Heart left ventricle (tissue), 16 donors: Measurements from ENCODE around the gene KIDINS220. TPM values are rescaled to one million over a fixed set of nuclear protein-coding genes. Genes with fewer than 3 reads are reported as not detected.

Source experiments
- ATAC-seq, 4 donors: fragments of 200-7000 bp; cut with Tn5 transposase; one replicate each; pipeline ENCODE4 v1.9.1; 2020 to 2022; ENCODE audit warnings: moderate library complexity in 4 of 4, mild to moderate bottlenecking in 3 of 4, moderate number of reproducible peaks in 1 of 4
- DNase-seq, 5 donors: peaks; one replicate each; pipeline ENCODE4 v3.0.0-alpha.2; 2020
- H3K27ac ChIP-seq, 12 donors: fragments of 200-600 bp; sonication (generic) in 4 of 12; one replicate each; pipeline versions ENCODE4 v1.5.0 to v1.8.0; 2016 to 2022; ENCODE audit warnings: mild to moderate bottlenecking in 2 of 12
- H3K27me3 ChIP-seq, 9 donors: fragments of 200-600 bp; sonication (generic) in 2 of 9; one replicate each; pipeline versions ENCODE4 v1.5.1 to v1.8.0; 2016 to 2022; ENCODE audit warnings: mild to moderate bottlenecking in 3 of 9
- H3K36me3 ChIP-seq, 9 donors: fragments of 200-600 bp; sonication (generic) in 2 of 9; one replicate each; pipeline versions ENCODE4 v1.5.0 to v1.8.0; 2018 to 2022; ENCODE audit warnings: mild to moderate bottlenecking in 2 of 9
- H3K4me1 ChIP-seq, 12 donors: fragments of 200-600 bp; sonication (generic) in 4 of 12; one replicate each; pipeline versions ENCODE4 v1.5.0 to v1.8.0; 2016 to 2022; ENCODE audit warnings: mild to moderate bottlenecking in 3 of 12
- H3K4me3 ChIP-seq, 12 donors: fragments of 200-600 bp; sonication (generic) in 4 of 12; one replicate each; pipeline versions ENCODE4 v1.5.0 to v1.8.0; 2017 to 2022; ENCODE audit warnings: mild to moderate bottlenecking in 9 of 12, moderate library complexity in 4 of 12
- H3K9me3 ChIP-seq, 12 donors: fragments of 200-600 bp; sonication (generic) in 4 of 12; one replicate each; pipeline versions ENCODE4 v1.5.0 to v1.8.0; 2016 to 2022; ENCODE audit warnings: mild to moderate bottlenecking in 1 of 12
- POLR2A ChIP-seq, 2 donors: fragments of 450-650 bp; IDR thresholded peaks; one replicate each; pipeline ENCODE4 v1.6.1; 2017; ENCODE audit warnings: antibody characterized with exemption in 2 of 2, mild to moderate bottlenecking in 2 of 2, moderate library complexity in 2 of 2
- WGBS, 4 donors: extraction: QIAGEN DNeasy Blood & Tissue Kit in 2 of 4; methylation state at CpG; one replicate each; pipeline versions ENCODE4 v1.1.5 to v1.1.7; 2013 to 2018; 5-methylcytosine and 5-hydroxymethylcytosine counted together
- intact Hi-C, 10 donors: fragments of 100-400 bp; cut with DNase I; formaldehyde crosslinking; loops; one replicate each; pipeline versions ENCODE4 v1.11.1 to v1.14.2; 2022
- polyA plus RNA-seq, 2 donors: library from polyadenylated mRNA; stranded (reverse); fragments of 200-250 nt; gene quantifications; one replicate each; pipeline ENCODE4 v1.2.3, GENCODE V29; 2013
- total RNA-seq, 9 donors: library from RNA; depleted of rRNA in 2 of 9; stranded (reverse); fragments of >200 nt in 2 of 9; fragmentation: NEBNext Ultra II Directional in 3 of 9; extraction: Animal tissue kit (Norgen Biotek cat#: 25700) in 3 of 9; gene quantifications; one replicate each; pipeline versions ENCODE4 v1.1.0 to v1.2.4, GENCODE V29; 2016 to 2023
- TF ChIP-seq, protein P1 (sequence below), 12 donors: fragments of 200-600 bp; sonication (generic) in 4 of 12; IDR thresholded peaks; one replicate each; pipeline versions ENCODE4 v1.5.0 to v1.8.0; 2018 to 2022; ENCODE audit warnings: antibody characterized with exemption in 12 of 12, mild to moderate bottlenecking in 5 of 12
- donor health status: ischemic (EF 13 %, LVEDD 7.1; RV severe dilation, severe dysfunction).
- donor health status: healthy with polysubstance abuse.
- donor health status: DM: no; HTN: yes; CAD: no.
- donor health status: DM: no; HTN: no; CAD: no.
- donor health status: ischemic (EF 25% LVEDD 6.9; RV normal size, moderate dysfunction).
- donor health status: ischemic (EF 25% LVEDD 5.7; RV mildly dilated, moderate dysfunction).
- donor health status: healthy.
- donor health status: DM: yes; HTN: yes; CAD: no.
- donor health status: ischemic (EF 35%, LVEDD 5.7; RV mildly dilated, moderate dysfunction).
- donor health status: nonischemic (EF 11% LVEDD 7.7; RV severe dilation, severe dysfunction).
- donor health status: DM: yes; HTN: yes; CAD: no.
- donor health status: PGD.
- donor health status: ischemic (EF 29% LVEDD 5.4; RV normal size, mild dysfunction).
- donor health status: nonischemic (EF 23%, LVEDD 6.1; RV moderate dilation, normal function).

The KIDINS220 gene
- total and polyA plus RNA-seq, 11 donors = 22.7 to 108 (median 74.5) TPM

DNA sequence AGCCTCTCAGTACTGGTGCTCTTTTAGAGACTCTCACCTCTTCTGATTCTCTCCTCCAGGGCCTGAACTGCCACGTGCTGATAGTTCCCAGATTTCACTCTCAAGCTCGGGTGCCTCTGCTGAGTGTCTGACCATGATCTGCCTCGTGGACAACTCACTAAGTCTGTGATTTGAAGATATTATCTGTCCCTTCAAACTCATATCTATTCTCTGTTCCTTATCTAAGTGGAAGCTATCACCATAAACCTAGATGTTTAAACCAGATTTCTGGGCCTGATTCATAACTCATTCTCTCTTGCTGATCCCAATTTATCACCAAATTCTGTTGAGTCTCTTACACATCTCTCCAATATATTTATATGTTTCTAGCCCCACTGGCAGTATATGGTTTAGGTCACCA is 29.9 kb upstream of the KIDINS220 start:
- TF ChIP-seq, protein P1, sequence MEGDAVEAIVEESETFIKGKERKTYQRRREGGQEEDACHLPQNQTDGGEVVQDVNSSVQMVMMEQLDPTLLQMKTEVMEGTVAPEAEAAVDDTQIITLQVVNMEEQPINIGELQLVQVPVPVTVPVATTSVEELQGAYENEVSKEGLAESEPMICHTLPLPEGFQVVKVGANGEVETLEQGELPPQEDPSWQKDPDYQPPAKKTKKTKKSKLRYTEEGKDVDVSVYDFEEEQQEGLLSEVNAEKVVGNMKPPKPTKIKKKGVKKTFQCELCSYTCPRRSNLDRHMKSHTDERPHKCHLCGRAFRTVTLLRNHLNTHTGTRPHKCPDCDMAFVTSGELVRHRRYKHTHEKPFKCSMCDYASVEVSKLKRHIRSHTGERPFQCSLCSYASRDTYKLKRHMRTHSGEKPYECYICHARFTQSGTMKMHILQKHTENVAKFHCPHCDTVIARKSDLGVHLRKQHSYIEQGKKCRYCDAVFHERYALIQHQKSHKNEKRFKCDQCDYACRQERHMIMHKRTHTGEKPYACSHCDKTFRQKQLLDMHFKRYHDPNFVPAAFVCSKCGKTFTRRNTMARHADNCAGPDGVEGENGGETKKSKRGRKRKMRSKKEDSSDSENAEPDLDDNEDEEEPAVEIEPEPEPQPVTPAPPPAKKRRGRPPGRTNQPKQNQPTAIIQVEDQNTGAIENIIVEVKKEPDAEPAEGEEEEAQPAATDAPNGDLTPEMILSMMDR (IDR thresholded peaks at IDR 0.05) = no peak
- TF ChIP-seq POLR2A (IDR thresholded peaks at IDR 0.05) = no peak
- Histone ChIP-seq H3K4me3 (no peak overlapping the region), H3K27me3 (no peaks in the 10 kb centered on the region), H3K27ac (no peak overlapping the region), H3K9me3 (no peaks in the 10 kb centered on the region), H3K4me1 (no peaks in the 10 kb centered on the region), H3K36me3 (peaks cover 0 to 8% (median 0%) of the 10 kb centered on the region in 9 donors)
- no peak for ATAC-seq
- DNase-seq = no peak
- WGBS, 4 donors = 72 to 87% (median 81%) methylated on average over 3 of the region's 3 CpGs
- intact Hi-C loops = no loop called here

DNA sequence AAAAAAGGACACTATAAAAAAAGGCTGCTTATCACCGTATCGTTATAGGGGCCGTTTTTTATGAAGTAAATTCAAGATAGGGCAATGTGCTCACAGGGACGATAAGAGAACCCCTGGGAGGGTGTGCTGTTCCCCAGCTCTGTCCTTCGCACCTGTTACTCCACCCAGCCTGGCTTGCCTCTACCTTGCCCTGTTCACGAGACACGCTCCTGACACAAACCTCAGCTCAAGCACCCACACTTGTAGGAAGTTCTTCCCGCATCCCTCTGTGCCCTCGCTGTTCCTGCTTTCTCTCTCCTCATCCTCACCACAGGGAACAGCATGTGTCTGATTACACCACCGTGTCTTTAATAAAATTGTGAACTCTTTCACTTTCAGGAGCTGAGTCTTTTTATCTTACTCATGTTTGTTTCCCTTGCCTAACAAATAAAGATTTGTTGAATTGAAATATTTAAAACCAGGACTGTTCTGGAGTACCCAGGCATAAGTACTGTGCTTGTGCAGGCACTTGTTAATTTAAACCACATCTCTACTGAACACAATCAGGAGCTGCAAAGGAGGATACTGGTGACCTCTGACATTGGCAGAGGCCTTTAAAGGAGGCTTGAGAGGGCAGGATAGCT is 26.0 kb upstream of the KIDINS220 start:
- peaks cover 0 to 13% (median 0%) of the 10 kb centered on the region in 9 donors for H3K36me3 ChIP-seq
- 64 to 73% (median 68%) methylated on average over 10 of the region's 10 CpGs for WGBS, 4 donors
- intact Hi-C loops = no loop called here
- H3K4me1 ChIP-seq = no peaks in the 10 kb centered on the region
- no peak overlapping the region for H3K4me3 ChIP-seq
- ATAC-seq (peak in 1 of 4 donors; percentile 13), DNase-seq (no peak)
- no peaks in the 10 kb centered on the region for H3K9me3 ChIP-seq
- H3K27me3 ChIP-seq = no peaks in the 10 kb centered on the region
- TF ChIP-seq, protein P1 (IDR thresholded peaks at IDR 0.05) = no peak
- no peak for TF ChIP-seq POLR2A (IDR thresholded peaks at IDR 0.05)
- H3K27ac ChIP-seq = no peak overlapping the region

- intact Hi-C loops = no loop called here
- no peak for ATAC-seq
- Histone ChIP-seq H3K4me1 (peaks cover 0 to 2% (median 0%) of the 10 kb centered on the region in 12 donors), H3K27me3 (no peaks in the 10 kb centered on the region), H3K4me3 (no peak overlapping the region), H3K9me3 (no peaks in the 10 kb centered on the region), H3K36me3 (peaks cover 0 to 15% (median 0%) of the 10 kb centered on the region in 9 donors), H3K27ac (no peak overlapping the region)
- no peak for TF ChIP-seq POLR2A (IDR thresholded peaks at IDR 0.05)
- TF ChIP-seq, protein P1 (IDR thresholded peaks at IDR 0.05) = no peak
- WGBS, 4 donors = 80 to 89% (median 83%) methylated on average over 7 of the region's 7 CpGs
- no peak for DNase-seq
These were observed 24.8 kb upstream of the KIDINS220 start for GRCh38 chr2:8862230-8862629.

GRCh38 chr2:8861797-8862196 is 24.4 kb upstream of the KIDINS220 start:
- Histone ChIP-seq H3K9me3 (no peaks in the 10 kb centered on the region), H3K27me3 (no peaks in the 10 kb centered on the region), H3K4me3 (no peak overlapping the region), H3K4me1 (peaks cover 0 to 5% (median 0%) of the 10 kb centered on the region in 12 donors), H3K36me3 (peaks cover 0 to 15% (median 0%) of the 10 kb centered on the region in 9 donors), H3K27ac (no peak overlapping the region)
- ATAC-seq = no peak
- no peak for TF ChIP-seq POLR2A (IDR thresholded peaks at IDR 0.05)
- 95 to 100% (median 98%) methylated on average over 1 of the region's 1 CpG for WGBS, 4 donors
- intact Hi-C loops = no loop called here
- no peak for DNase-seq

DNA sequence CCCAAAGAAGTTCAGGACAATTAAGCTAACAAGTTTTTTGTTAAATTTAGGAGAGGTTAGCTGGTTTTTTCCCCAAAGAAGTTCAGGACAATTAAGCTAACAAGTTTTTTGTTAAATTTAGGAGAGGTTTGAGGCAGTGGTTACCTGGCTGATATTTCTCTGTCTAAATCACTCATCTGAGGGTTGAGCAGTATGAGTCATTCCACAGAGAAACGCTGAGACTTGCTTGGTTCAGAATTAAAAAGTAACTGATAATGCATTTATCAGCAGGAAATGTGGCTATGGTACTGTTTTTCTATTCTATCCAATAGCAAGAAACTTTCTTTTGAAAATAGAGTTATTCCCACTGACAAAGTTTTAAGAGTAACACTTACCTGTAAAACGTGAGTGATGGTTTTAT is 22.8 kb upstream of the KIDINS220 start:
- Histone ChIP-seq H3K4me1 (peaks cover 0 to 5% (median 0%) of the 10 kb centered on the region in 12 donors), H3K9me3 (no peaks in the 10 kb centered on the region), H3K4me3 (no peak overlapping the region), H3K36me3 (peaks cover 0 to 15% (median 0%) of the 10 kb centered on the region in 9 donors), H3K27me3 (no peaks in the 10 kb centered on the region), H3K27ac (no peak overlapping the region)
- no peak for DNase-seq
- 65 to 76% (median 71%) methylated on average over 2 of the region's 2 CpGs for WGBS, 4 donors
- ATAC-seq = no peak
- intact Hi-C loops = no loop called here
- TF ChIP-seq, protein P1 (IDR thresholded peaks at IDR 0.05) = no peak
- TF ChIP-seq POLR2A (IDR thresholded peaks at IDR 0.05) = no peak
